ENCODE data around the gene COL4A2. TPM values are rescaled to one million over a fixed set of nuclear protein-coding genes. Genes with fewer than 3 reads are reported as not detected.

Gene COL4A2
- total RNA-seq, 1 experiment from 2014 or later = 1.6 TPM

GRCh38 chr13:110299283-110299840, 7.7 kb upstream of the COL4A2 start (continued):
- TF ChIP-seq CTCF (IDR thresholded peaks at IDR 0.05 in 2 of 3, conservative IDR thresholded peaks at IDR 0.05 in 1 of 3; ENCODE audit: borderline replicate concordance in 1 of 3, insufficient read depth in 1 of 3, low read depth in 2 of 3, low read length in 2 of 3) (no peak), TCF7L2 (IDR thresholded peaks at IDR 0.05; ENCODE audit: borderline replicate concordance, extremely low read depth, insufficient read depth, insufficient read length) (no peak), ZBTB33 (IDR thresholded peaks at IDR 0.05; ENCODE audit: extremely low read depth, insufficient replicate concordance, low read length) (no peak)

- Histone ChIP-seq H3K79me2 (ENCODE audit: insufficient read depth, low read length) (no peaks in the 10 kb centered on the region), H2AFZ (ENCODE audit: low read depth, low read length, poor library complexity, severe bottlenecking) (no peak overlapping the region), H3K9ac (ENCODE audit: low read length) (no peak overlapping the region), H3K27ac (ENCODE audit: low read depth, low read length) (no peak overlapping the region), H3K27me3 (ENCODE audit: insufficient read depth, low read length) (peaks cover 80% of the 10 kb centered on the region), H3K4me3 (replicated peaks in 1 of 2; ENCODE audit: low read depth in 1 of 2, low read length in 2 of 2) (no peak overlapping the region), H3K4me2 (ENCODE audit: low read length) (no peak overlapping the region), H4K20me1 (ENCODE audit: insufficient read depth) (no peaks in the 10 kb centered on the region), H3K36me3 (ENCODE audit: control insufficient read depth in 1 of 2, insufficient read depth in 2 of 2, low read length in 2 of 2) (no peaks in the 10 kb centered on the region), H3K9me3 (ENCODE audit: control insufficient read depth in 1 of 2, insufficient read depth in 1 of 2, low read depth in 1 of 2, low read length in 2 of 2) (no peaks in the 10 kb centered on the region), H3K4me1 (ENCODE audit: control insufficient read depth in 1 of 2, insufficient read depth in 2 of 2, low read length in 2 of 2) (no peaks in the 10 kb centered on the region), H3K9me2 (ENCODE audit: insufficient read depth) (no peaks in the 10 kb centered on the region)
- intact Hi-C loops (cut with micrococcal nuclease) = no loop called here
- TF ChIP-seq POLR2AphosphoS5 (IDR thresholded peaks at IDR 0.05; ENCODE audit: low read depth, low read length) = no peak
- no peak for TF ChIP-seq SIN3A (IDR thresholded peaks at IDR 0.05; ENCODE audit: low read depth)
- TF ChIP-seq SP1 (IDR thresholded peaks at IDR 0.05; ENCODE audit: low read depth) = no peak
- TF ChIP-seq JUND (IDR thresholded peaks at IDR 0.05) = no peak
- no peak for TF ChIP-seq ZFX (IDR thresholded peaks at IDR 0.05)
- no peak for TF ChIP-seq MAX (IDR thresholded peaks at IDR 0.05)
- no peak for TF ChIP-seq EZH2 (IDR thresholded peaks at IDR 0.05)
- no peak for TF ChIP-seq YY1 (IDR thresholded peaks at IDR 0.05; ENCODE audit: extremely low read depth, insufficient replicate concordance, low read depth, low read length)
- no peak for TF ChIP-seq SRF (IDR thresholded peaks at IDR 0.05; ENCODE audit: low read depth)
- TF ChIP-seq CTCF (IDR thresholded peaks at IDR 0.05 in 2 of 3, conservative IDR thresholded peaks at IDR 0.05 in 1 of 3; ENCODE audit: borderline replicate concordance in 1 of 3, insufficient read depth in 1 of 3, low read depth in 2 of 3, low read length in 2 of 3) = no peak
- no peak for TF ChIP-seq FOSL1 (IDR thresholded peaks at IDR 0.05; ENCODE audit: low read depth)
- no peak for TF ChIP-seq ATF3 (IDR thresholded peaks at IDR 0.05)
- no peak for TF ChIP-seq ZNF274 (IDR thresholded peaks at IDR 0.05; ENCODE audit: low read depth, low read length)
- TF ChIP-seq TCF7L2 (IDR thresholded peaks at IDR 0.05; ENCODE audit: borderline replicate concordance, extremely low read depth, insufficient read depth, insufficient read length) = no peak
- POLR2A ChIA-PET = no interaction called here
- CTCF ChIA-PET = no interaction called here
- DNase-seq (ENCODE audit: low read depth, low spot score) (no peak), ATAC-seq (no peak)
- BruUV-seq (replicated peaks) = no TSS peak
- RAD21 ChIA-PET (ENCODE audit: low non-redundant PET in 1 of 2, low total read pairs in 2 of 2, uncharacterized antibody in 2 of 2, unreplicated experiment in 2 of 2) = no interaction called here
These were observed 6.8 kb upstream of the COL4A2 start for GRCh38 chr13:110300090-110300815.
